Measurements from ENCODE around the gene DENND1A.

Gene DENND1A

GRCh38 chr9:123495731-123496130 lies 434.2 kb downstream of the DENND1A start:
- no peak for DNase-seq (ENCODE audit: low read depth in 2 of 2)

- DNase-seq (ENCODE audit: low read depth in 2 of 2): no peak
Observed at GRCh38 chr9:123493627-123494026, 436.3 kb downstream of the DENND1A start.

- no peak for DNase-seq (ENCODE audit: low read depth in 2 of 2)
Observed at GRCh38 chr9:123490688-123491087, 439.2 kb downstream of the DENND1A start.

GRCh38 chr9:123488722-123489321 lies 441.1 kb downstream of the DENND1A start:
- DNase-seq (ENCODE audit: low read depth in 2 of 2): no peak

GRCh38 chr9:123487944-123488548 lies 441.9 kb downstream of the DENND1A start:
- no peak for DNase-seq (ENCODE audit: low read depth in 2 of 2)

- DNase-seq (ENCODE audit: low read depth in 2 of 2): no peak
Observed at GRCh38 chr9:123486431-123486830, 443.5 kb downstream of the DENND1A start.

- no peak for DNase-seq (ENCODE audit: low read depth in 2 of 2)
Observed at GRCh38 chr9:123485216-123485615, 444.7 kb downstream of the DENND1A start.

- no peak for DNase-seq (ENCODE audit: low read depth in 2 of 2)
Observed at GRCh38 chr9:123484130-123484529, 445.8 kb downstream of the DENND1A start.

- DNase-seq (ENCODE audit: low read depth in 2 of 2): no peak
Observed at GRCh38 chr9:123483191-123483803, 446.6 kb downstream of the DENND1A start.

GRCh38 chr9:123482295-123482968 lies 447.5 kb downstream of the DENND1A start:
- DNase-seq (ENCODE audit: low read depth in 2 of 2): no peak

- no peak for DNase-seq (ENCODE audit: low read depth in 2 of 2)
Observed at GRCh38 chr9:123481209-123481865, 448.6 kb downstream of the DENND1A start.

GRCh38 chr9:123480791-123481190 lies 449.1 kb downstream of the DENND1A start:
- DNase-seq (ENCODE audit: low read depth in 2 of 2): no peak

GRCh38 chr9:123480096-123480495 lies 449.8 kb downstream of the DENND1A start:
- DNase-seq (ENCODE audit: low read depth in 2 of 2): no peak

- no peak for DNase-seq (ENCODE audit: low read depth in 2 of 2)
Observed at GRCh38 chr9:123478967-123479602, 450.8 kb downstream of the DENND1A start.

GRCh38 chr9:123478160-123478559 lies 451.8 kb downstream of the DENND1A start:
- DNase-seq (ENCODE audit: low read depth in 2 of 2): no peak

GRCh38 chr9:123475407-123475806 lies 454.5 kb downstream of the DENND1A start:
- no peak for DNase-seq (ENCODE audit: low read depth in 2 of 2)

- no peak for DNase-seq (ENCODE audit: low read depth in 2 of 2)
Observed at GRCh38 chr9:123472862-123473614, 456.9 kb downstream of the DENND1A start.

GRCh38 chr9:123471843-123472570 lies 457.9 kb downstream of the DENND1A start:
- DNase-seq (ENCODE audit: low read depth in 2 of 2): no peak

GRCh38 chr9:123470991-123471770 lies 458.7 kb downstream of the DENND1A start:
- DNase-seq (ENCODE audit: low read depth in 2 of 2): no peak

Data from stimulated activated CD8-positive, alpha-beta memory T cell treated with anti-CD3 and anti-CD28 coated beads, Interleukin-15, amount 100 ng/mL, for 4 hours (primary cell).